Gastrocnemius medialis (tissue), 4 donors: ENCODE measurements around the gene MRNIP.

Source experiments
- POLR2A ChIP-seq, 2 donors: fragments of 450-650 bp; IDR thresholded peaks; one replicate each; pipeline ENCODE4 v1.6.1; 2017; ENCODE audit warnings: antibody characterized with exemption in 2 of 2, mild to moderate bottlenecking in 2 of 2, moderate library complexity in 2 of 2
- TF ChIP-seq, protein P1 (sequence below), 5 experiments: fragments of 450-650 bp in 3 of 5; fragments of 200-600 bp in 2 of 5; sonication (generic) in 2 of 5; IDR thresholded peaks in 4 of 5; conservative IDR thresholded peaks in 1 of 5; 1 replicate in 4 of 5; 2 replicates in 1 of 5; pipeline ENCODE4 v1.5.1; 2016 to 2019; ENCODE audit warnings: antibody characterized with exemption in 5 of 5, mild to moderate bottlenecking in 3 of 5, moderate library complexity in 3 of 5

- TF ChIP-seq, protein P1, sequence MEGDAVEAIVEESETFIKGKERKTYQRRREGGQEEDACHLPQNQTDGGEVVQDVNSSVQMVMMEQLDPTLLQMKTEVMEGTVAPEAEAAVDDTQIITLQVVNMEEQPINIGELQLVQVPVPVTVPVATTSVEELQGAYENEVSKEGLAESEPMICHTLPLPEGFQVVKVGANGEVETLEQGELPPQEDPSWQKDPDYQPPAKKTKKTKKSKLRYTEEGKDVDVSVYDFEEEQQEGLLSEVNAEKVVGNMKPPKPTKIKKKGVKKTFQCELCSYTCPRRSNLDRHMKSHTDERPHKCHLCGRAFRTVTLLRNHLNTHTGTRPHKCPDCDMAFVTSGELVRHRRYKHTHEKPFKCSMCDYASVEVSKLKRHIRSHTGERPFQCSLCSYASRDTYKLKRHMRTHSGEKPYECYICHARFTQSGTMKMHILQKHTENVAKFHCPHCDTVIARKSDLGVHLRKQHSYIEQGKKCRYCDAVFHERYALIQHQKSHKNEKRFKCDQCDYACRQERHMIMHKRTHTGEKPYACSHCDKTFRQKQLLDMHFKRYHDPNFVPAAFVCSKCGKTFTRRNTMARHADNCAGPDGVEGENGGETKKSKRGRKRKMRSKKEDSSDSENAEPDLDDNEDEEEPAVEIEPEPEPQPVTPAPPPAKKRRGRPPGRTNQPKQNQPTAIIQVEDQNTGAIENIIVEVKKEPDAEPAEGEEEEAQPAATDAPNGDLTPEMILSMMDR (IDR thresholded peaks at IDR 0.05 in 4 of 5, conservative IDR thresholded peaks at IDR 0.05 in 1 of 5) = no peak
- TF ChIP-seq POLR2A (IDR thresholded peaks at IDR 0.05) = no peak
These were observed 33.9 kb downstream of the MRNIP start for GRCh38 chr5:179824745-179825112.
